ENCODE measurements around the gene QKI.

QKI gene

DNA sequence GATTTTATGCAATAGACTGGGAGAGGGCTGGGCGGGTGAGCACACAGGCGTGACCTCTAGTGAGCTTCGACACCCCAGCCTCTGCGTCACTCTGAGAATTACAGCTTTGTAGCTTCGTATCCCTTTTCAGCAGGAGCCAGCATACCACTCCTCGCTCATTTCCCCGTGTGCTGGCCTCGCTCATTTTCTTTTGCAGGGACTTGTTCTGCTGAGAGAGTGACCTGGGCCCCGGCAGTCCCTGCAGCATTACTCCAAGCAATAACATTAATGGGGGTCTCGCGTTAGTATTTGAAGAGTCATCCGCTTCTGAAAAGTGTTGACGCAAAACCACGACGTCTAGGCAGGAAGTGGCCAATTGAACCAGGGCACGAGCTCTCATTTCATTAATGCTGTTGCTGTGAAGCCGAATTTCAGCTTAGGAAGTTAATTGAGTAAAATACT, 193.7 kb downstream of the QKI start:
- TF ChIP-seq, protein P1, sequence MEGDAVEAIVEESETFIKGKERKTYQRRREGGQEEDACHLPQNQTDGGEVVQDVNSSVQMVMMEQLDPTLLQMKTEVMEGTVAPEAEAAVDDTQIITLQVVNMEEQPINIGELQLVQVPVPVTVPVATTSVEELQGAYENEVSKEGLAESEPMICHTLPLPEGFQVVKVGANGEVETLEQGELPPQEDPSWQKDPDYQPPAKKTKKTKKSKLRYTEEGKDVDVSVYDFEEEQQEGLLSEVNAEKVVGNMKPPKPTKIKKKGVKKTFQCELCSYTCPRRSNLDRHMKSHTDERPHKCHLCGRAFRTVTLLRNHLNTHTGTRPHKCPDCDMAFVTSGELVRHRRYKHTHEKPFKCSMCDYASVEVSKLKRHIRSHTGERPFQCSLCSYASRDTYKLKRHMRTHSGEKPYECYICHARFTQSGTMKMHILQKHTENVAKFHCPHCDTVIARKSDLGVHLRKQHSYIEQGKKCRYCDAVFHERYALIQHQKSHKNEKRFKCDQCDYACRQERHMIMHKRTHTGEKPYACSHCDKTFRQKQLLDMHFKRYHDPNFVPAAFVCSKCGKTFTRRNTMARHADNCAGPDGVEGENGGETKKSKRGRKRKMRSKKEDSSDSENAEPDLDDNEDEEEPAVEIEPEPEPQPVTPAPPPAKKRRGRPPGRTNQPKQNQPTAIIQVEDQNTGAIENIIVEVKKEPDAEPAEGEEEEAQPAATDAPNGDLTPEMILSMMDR (IDR thresholded peaks at IDR 0.05; ENCODE audit: low read depth, low read length) = no peak
- no peak for DNase-seq (ENCODE audit: extremely low read depth, low read depth)

DNA sequence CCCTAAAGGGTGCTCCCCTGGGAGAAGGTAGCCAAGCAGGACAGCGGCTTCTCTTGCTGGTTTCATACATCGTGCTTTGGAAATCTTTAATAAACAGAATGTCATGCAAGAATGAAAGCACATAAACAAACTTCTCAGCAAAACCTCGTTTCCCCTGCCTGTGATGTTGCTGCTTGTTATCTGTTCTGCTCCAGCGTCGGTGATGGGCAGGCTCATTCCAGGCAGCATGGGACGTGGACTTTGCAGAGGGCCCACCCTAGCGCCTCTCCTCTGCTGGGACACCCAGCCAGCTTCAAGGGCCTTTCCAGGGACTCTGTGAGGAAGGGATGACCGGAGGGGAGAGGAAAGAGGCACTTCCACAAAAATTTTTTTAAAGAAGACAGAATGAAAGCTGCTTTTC, 197.7 kb downstream of the QKI start:
- TF ChIP-seq, protein P1 (IDR thresholded peaks at IDR 0.05; ENCODE audit: low read depth, low read length) = no peak
- DNase-seq (ENCODE audit: extremely low read depth, low read depth) = no peak

DNA sequence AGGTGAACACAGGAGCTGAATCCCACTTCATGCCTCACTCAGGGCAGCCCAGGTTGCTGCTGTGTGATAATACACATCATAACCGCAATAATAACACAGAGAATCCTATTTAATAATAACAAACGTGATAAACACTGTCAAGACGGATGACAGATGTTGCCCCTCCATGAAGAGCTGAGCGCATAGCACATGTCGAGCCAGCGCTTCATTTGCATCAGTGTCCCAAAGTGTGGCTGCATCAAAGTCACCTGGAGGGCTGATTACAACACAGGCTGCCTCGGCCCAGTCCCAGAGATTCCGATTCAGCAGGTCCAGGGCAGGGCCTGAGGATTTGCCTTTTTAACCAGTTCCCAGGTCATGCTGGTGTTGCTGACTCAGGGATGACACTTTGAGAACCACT, 198.5 kb downstream of the QKI start:
- TF ChIP-seq, protein P1 (IDR thresholded peaks at IDR 0.05; ENCODE audit: low read depth, low read length) = no peak

DNA sequence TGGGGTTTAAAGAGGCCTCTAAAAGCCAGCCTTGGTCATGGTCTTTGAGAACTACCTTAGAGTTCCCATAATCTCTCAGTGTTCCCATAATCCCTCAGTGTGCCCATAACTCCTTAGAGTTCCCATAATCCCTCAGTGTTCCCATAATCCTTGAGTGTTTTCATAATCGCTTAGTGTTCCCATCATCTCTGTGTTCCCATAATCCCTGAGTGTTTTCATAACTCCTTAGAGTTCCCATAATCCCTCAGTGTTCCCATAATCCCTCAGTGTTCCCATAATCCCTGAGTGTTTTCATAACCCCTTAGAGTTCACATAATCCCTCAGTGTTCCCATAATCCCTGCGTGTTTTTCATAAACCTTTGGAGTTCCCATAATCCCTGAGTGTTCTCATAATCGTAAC, 199.2 kb downstream of the QKI start:
- TF ChIP-seq, protein P1 (IDR thresholded peaks at IDR 0.05; ENCODE audit: low read depth, low read length) = no peak
- DNase-seq (ENCODE audit: extremely low read depth, low read depth) = no peak

More for the DNA sequence above, 198.5 kb downstream of the QKI start:
- no peak for DNase-seq (ENCODE audit: extremely low read depth, low read depth)

DNA sequence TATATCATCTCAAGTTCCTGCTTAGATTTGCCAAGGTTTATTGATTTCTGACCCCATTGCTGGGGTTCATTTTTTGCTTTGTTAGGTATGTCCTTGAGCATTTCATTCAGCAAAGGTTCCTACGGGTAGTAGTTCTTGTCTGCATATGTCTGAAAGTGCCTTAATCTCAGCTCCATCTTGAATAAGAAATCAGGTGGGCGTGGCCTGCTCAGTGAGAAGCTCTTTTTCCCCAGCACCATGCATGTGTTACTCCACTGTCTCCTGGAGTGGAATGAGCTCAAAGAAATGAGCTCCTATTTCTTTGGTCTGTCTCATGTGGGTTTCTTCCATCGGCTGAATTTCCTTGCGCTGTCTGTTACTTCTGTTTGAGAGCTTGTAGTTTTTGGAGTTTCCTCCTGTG, 201.9 kb downstream of the QKI start:
- TF ChIP-seq, protein P1 (IDR thresholded peaks at IDR 0.05; ENCODE audit: low read depth, low read length) = no peak
- DNase-seq (ENCODE audit: extremely low read depth, low read depth) = no peak

DNA sequence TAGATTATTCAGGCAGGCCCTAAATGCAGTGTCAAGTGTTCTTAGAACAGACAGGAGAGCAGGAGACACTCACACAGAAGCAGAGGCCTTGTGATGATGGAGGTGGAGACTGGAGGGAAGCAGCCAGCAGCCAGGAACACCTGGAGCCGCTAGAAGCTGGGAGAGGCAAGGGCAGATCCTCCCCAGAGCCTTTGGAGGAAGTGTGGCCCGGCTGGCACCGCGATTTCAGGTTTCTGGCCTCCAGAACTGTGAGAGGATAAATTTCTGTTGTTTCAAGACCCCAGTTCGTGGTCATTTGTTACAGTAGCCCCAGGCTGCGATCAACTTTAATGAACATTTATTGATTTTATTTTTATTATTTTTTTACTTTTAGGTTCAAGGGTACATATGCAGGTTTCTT, 203.0 kb downstream of the QKI start:
- TF ChIP-seq, protein P1 (IDR thresholded peaks at IDR 0.05; ENCODE audit: low read depth, low read length) = no peak
- DNase-seq (ENCODE audit: extremely low read depth, low read depth) = no peak

DNA sequence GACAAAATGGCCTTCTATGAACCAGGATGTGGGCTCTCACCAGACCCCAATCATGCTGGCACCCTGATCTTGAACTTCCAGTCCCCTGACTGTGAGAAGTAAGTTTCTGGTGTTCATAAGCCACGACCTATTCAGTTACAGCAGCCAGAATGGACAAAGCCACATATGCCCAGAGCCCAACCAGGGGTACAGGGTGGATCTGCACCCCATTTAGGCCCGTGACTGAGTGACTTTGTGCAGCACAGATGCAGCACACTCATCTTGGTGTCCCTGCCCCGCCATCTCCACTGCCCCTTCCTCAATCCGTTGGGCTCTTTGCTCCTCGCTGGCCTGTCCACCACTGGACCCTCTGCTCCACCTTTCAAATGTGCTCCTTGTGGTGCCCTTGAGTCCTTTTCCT, 205.6 kb downstream of the QKI start:
- TF ChIP-seq, protein P1 (IDR thresholded peaks at IDR 0.05; ENCODE audit: low read depth, low read length) = no peak
- DNase-seq (ENCODE audit: extremely low read depth, low read depth) = no peak
